Small intestine (tissue), 7 donors: ENCODE results near the gene ANKRD55. TPM values are rescaled to one million over a fixed set of nuclear protein-coding genes. Genes with fewer than 3 reads are reported as not detected.

Source experiments
- DNase-seq, 2 donors: peaks; one replicate each; pipeline versions ENCODE4 v3.0.0 to v3.0.0-alpha.2; 2013
- FAIRE-seq: peaks from 2 replicates; lab custom pipeline; 2012; peaks lifted over from hg19 to GRCh38; lab: Jason Lieb, UNC
- H3K27ac ChIP-seq, 3 donors: one replicate each; pipeline ENCODE4 v1.5.1; 2013; ENCODE audit warnings: low read length in 2 of 3, mild to moderate bottlenecking in 2 of 3, control low read depth in 1 of 3, inconsistent platforms in 1 of 3, low read depth in 1 of 3, moderate library complexity in 1 of 3
- H3K27me3 ChIP-seq, 3 donors: one replicate each; pipeline ENCODE4 v1.6.1; 2013; ENCODE audit warnings: low read length in 3 of 3, inconsistent platforms in 1 of 3; ENCODE audit not compliant: control insufficient read depth in 3 of 3, insufficient read depth in 3 of 3
- H3K36me3 ChIP-seq, 3 donors: one replicate each; pipeline ENCODE4 v1.6.1; 2013; ENCODE audit warnings: low read length in 3 of 3, inconsistent platforms in 1 of 3, low read depth in 1 of 3, mild to moderate bottlenecking in 1 of 3, moderate library complexity in 1 of 3; ENCODE audit not compliant: control insufficient read depth in 3 of 3, insufficient read depth in 2 of 3
- H3K4me1 ChIP-seq, 3 donors: one replicate each; pipeline ENCODE4 v1.6.1; 2013; ENCODE audit warnings: low read length in 2 of 3, inconsistent platforms in 1 of 3, low read depth in 1 of 3, mild to moderate bottlenecking in 1 of 3, moderate library complexity in 1 of 3; ENCODE audit not compliant: control insufficient read depth in 3 of 3, insufficient read depth in 2 of 3
- H3K4me3 ChIP-seq, 3 donors: one replicate each; pipeline ENCODE4 v1.5.1; 2013; ENCODE audit warnings: low read length in 3 of 3, control low read depth in 1 of 3, inconsistent platforms in 1 of 3, low read depth in 1 of 3, mild to moderate bottlenecking in 1 of 3, moderate library complexity in 1 of 3
- H3K9me3 ChIP-seq, 2 donors: one replicate each; pipeline ENCODE4 v1.6.1; 2013; ENCODE audit warnings: low read depth in 1 of 2, low read length in 1 of 2; ENCODE audit not compliant: control insufficient read depth in 2 of 2, insufficient read depth in 1 of 2
- WGBS, 3 donors: extraction: QIAGEN DNeasy Blood & Tissue Kit; methylation state at CpG; one replicate each; pipeline ENCODE4 v1.1.7; 2013; 5-methylcytosine and 5-hydroxymethylcytosine counted together
- polyA plus RNA-seq, 4 donors: library from polyadenylated mRNA; stranded (reverse) in 3 of 4; unstranded in 1 of 4; fragments of 200-250 nt in 3 of 4; fragments of 120-200 nt in 1 of 4; gene quantifications; one replicate each; pipeline versions ENCODE4 v1.2.1 to v1.2.3, GENCODE V29; 2013
- donor health status: healthy with polysubstance abuse.
- donor health status: control.
- donor health status: control.
- donor health status: Bipolar disorder and iron deficiency.
- donor health status: healthy.

The ANKRD55 gene
- polyA plus RNA-seq, 4 donors, result 0.10 to 0.13 TPM; not detected in 2

DNA sequence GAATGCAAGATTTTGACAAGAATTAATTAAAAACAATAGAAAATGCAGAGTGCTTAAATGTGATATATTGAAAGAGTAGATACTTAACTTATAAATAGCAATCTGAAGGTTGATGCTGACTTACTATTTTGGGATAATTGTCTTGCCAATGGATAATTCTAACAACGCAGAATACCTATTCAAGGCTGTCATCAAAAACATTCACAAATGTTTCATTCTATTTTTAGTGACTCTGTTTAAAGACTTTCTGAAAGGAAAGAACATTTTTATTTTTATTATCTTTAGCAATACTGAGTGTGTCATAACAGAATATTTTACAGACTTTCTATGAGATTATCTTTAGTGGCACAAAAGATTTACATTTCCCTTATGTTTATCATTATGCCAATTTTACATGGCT, 38.1 kb downstream of the ANKRD55 start:
- Histone ChIP-seq H3K4me3 (no peak overlapping the region), H3K36me3 (no peaks in the 10 kb centered on the region), H3K27ac (no peak overlapping the region), H3K9me3 (peaks cover 0 to 2% of the 10 kb centered on the region in 2 donors), H3K4me1 (no peaks in the 10 kb centered on the region), H3K27me3 (no peaks in the 10 kb centered on the region)
- FAIRE-seq, result no peak
- 79 to 86% (median 82%) methylated on average over 1 of the region's 1 CpG for WGBS, 3 donors
- DNase-seq, result no peak

DNA sequence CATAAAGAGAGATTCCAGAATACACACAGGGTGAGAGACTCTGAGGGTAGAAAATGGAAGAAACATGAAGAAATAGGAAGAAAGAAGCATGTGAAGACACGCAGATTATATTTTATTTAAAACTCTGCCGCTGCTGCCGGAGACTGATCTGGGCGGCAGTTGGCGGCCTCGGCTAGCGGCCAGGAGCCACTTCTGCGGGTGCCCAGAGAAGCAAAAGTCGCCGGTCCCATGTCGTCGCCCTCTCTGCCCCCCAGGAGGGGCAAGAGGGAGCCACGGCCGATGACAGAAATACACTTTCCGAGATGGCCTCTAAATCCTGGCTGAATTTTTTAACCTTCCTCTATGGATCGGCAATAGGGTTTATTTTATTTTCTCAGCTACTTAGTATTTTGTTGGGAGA, 40.9 kb downstream of the ANKRD55 start:
- DNase-seq (no peak), FAIRE-seq (no peak)
- 94 to 97% (median 97%) methylated on average over 16 of the region's 16 CpGs for WGBS, 3 donors
- H3K4me3 ChIP-seq, result no peak overlapping the region
- H3K27me3 ChIP-seq, result no peaks in the 10 kb centered on the region
- H3K27ac ChIP-seq, result no peak overlapping the region
- H3K36me3 ChIP-seq, result no peaks in the 10 kb centered on the region
- H3K9me3 ChIP-seq, result peaks cover 0 to 2% of the 10 kb centered on the region in 2 donors
- no peaks in the 10 kb centered on the region for H3K4me1 ChIP-seq

DNA sequence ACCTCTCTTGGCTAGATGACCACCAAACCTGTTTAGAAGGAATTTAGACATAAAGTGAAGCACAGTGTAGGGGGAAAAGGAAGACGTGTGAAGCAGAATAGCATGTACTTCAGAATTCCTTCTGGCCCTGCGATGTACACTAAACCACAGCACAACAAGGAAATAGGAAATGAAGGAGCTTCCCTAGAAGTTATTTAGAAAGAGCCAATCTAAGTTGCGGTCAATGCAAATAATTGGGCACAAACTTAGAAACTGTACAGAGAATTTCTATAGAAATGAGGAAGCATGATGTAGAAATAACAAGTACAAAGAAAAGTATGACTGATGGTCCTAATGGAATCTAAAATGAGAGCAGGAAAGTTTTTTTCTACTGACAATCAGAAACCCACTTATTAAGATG, 41.5 kb downstream of the ANKRD55 start:
- Histone ChIP-seq H3K9me3 (peaks cover 0 to 2% of the 10 kb centered on the region in 2 donors), H3K27ac (no peak overlapping the region), H3K27me3 (no peaks in the 10 kb centered on the region), H3K4me3 (no peak overlapping the region), H3K36me3 (no peaks in the 10 kb centered on the region), H3K4me1 (no peaks in the 10 kb centered on the region)
- DNase-seq, result no peak
- 75 to 92% (median 90%) methylated on average over 3 of the region's 3 CpGs for WGBS, 3 donors
- no peak for FAIRE-seq

DNA sequence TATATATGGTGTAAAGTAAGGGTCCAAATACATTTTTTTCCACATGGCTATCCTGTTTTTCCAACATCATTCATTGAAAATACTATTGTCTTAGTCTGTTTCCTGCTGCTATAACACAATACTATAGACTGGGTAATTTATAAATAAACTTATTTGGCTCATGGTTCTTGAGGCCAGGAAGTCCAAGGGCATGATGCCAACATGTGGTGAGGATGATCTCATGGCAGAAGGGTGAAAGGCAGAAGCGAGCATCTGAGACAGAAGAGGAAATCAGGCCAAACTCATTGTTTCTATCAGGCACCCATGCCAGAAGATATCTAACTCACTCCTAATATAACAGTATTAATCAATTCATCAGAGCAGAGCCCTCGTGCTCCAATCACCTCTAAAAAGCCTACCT, 42.6 kb downstream of the ANKRD55 start:
- Histone ChIP-seq H3K27ac (no peak overlapping the region), H3K4me1 (no peaks in the 10 kb centered on the region), H3K36me3 (no peaks in the 10 kb centered on the region), H3K9me3 (peaks cover 0 to 2% of the 10 kb centered on the region in 2 donors), H3K4me3 (no peak overlapping the region), H3K27me3 (no peaks in the 10 kb centered on the region)
- 64 to 72% (median 68%) methylated on average over 2 of the region's 2 CpGs for WGBS, 3 donors
- DNase-seq (no peak), FAIRE-seq (no peak)

DNA sequence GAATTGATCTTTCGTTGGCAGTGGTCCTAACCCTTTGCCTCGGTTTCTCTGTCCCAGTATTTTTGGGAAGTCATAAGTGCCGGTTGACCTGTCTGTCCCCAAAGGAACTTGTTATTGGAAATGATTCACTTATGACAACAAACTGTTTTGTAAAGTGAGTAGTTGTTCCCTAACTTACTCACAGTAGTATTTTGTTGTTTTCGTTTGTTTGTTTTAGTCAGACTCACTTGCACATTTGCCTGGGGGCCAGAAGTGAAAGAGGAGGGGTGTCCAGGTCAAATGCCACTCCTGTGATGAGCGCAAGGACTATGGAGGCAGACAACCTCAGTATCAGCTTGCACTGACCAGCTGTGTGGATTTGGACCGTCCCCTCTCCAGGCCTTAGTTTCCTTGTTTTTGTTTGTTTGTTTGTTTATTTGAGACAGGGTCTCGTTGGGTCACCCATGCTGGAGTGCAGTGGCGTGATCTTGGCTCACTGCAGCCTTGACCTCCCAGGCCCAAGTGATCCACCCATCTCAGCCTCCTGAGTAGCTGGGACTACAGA, 47.3 kb downstream of the ANKRD55 start:
- DNase-seq, result no peak
- no peak overlapping the region for H3K4me3 ChIP-seq
- H3K27ac ChIP-seq, result no peak overlapping the region
- peaks cover 0 to 2% of the 10 kb centered on the region in 2 donors for H3K9me3 ChIP-seq
- H3K36me3 ChIP-seq, result no peaks in the 10 kb centered on the region
- peaks cover 0 to 3% (median 0%) of the 10 kb centered on the region in 3 donors for H3K27me3 ChIP-seq
- 77 to 86% (median 82%) methylated on average over 8 of the region's 8 CpGs for WGBS, 3 donors
- no peaks in the 10 kb centered on the region for H3K4me1 ChIP-seq
- FAIRE-seq, result no peak

DNA sequence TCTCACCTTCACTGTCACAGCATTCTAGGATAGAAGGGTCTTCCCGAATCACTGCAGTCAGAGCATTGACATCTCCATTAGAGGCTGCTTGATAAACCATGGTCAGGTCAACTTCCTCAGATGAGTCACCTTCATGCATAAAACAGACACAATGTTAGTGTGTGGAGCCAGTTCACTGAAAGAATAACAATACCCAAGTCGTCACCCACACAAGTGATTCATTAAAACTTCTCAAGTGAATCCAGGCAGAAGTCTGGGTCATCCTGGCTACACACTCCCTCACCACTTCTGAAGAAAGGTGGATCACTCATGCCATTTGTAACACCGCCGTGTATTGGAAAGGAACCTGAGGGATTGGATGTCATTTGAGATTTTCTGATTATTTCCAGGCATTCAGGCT, 49.6 kb downstream of the ANKRD55 start:
- no peaks in the 10 kb centered on the region for H3K4me1 ChIP-seq

DNA sequence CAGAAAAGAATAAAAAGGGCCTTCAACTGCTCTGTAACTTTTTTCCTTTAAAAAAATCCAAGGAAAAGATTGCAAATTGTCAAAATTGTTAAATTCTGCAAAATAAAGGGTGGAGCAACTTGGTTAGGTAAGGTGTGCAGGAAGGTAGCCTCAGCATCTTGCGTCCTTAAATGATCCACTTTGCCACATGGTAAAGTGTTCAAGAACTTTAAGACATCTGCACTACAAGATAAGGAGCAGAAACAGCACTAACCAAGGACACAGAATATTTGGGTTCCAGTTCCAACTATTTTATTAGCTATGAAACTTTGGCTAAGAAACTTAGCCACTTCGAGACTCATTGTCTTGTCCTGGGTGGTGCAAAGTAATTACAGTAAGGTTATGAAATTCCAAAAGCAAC, 53.7 kb downstream of the ANKRD55 start:
- H3K4me3 ChIP-seq, result no peak overlapping the region
- H3K36me3 ChIP-seq, result no peaks in the 10 kb centered on the region
- FAIRE-seq, result no peak
- no peak for DNase-seq
- H3K4me1 ChIP-seq, result no peaks in the 10 kb centered on the region
- no peak overlapping the region for H3K27ac ChIP-seq
- WGBS, 3 donors, result 76 to 86% (median 84%) methylated on average over 2 of the region's 2 CpGs
- peaks cover 0 to 3% (median 0%) of the 10 kb centered on the region in 3 donors for H3K27me3 ChIP-seq
- no peaks in the 10 kb centered on the region for H3K9me3 ChIP-seq

More for the DNA sequence above, 49.6 kb downstream of the ANKRD55 start:
- no peaks in the 10 kb centered on the region for H3K9me3 ChIP-seq
- no peak overlapping the region for H3K4me3 ChIP-seq
- FAIRE-seq, result no peak
- WGBS, 3 donors, result 61 to 86% (median 75%) methylated on average over 4 of the region's 4 CpGs
- no peak for DNase-seq
- H3K27ac ChIP-seq, result no peak overlapping the region
- H3K27me3 ChIP-seq, result peaks cover 0 to 3% (median 0%) of the 10 kb centered on the region in 3 donors
- H3K36me3 ChIP-seq, result no peaks in the 10 kb centered on the region

DNA sequence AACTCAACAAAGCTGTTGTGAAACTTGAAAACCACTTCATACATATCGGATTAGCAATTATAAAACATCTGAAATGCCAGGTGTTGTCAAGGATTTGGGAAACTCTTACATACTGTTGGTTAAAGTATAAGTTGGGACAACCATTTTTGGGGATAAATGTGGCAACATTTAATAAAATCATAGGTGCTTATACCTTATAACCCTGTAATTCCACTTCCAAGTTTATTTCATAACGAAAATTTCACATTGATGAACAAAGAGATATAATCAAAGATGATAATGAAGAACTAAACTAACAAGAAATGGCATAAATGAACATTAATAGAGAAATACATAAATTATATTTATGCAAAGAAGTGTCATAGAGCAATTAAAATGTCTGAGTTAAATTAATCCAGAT, 54.3 kb downstream of the ANKRD55 start:
- WGBS, 3 donors, result 71 to 74% (median 72%) methylated on average over 2 of the region's 2 CpGs
- H3K27ac ChIP-seq, result no peak overlapping the region
- H3K27me3 ChIP-seq, result peaks cover 0 to under 1% (median 0%) of the 10 kb centered on the region in 3 donors
- H3K9me3 ChIP-seq, result no peaks in the 10 kb centered on the region
- no peaks in the 10 kb centered on the region for H3K36me3 ChIP-seq
- FAIRE-seq, result no peak
- no peaks in the 10 kb centered on the region for H3K4me1 ChIP-seq
- H3K4me3 ChIP-seq, result no peak overlapping the region
- DNase-seq, result no peak
